Cerebellar cortex (tissue), 1 donor: ENCODE data around the gene SPDEF.

ENCODE experiments used
- DNase-seq: peaks from one replicate; pipeline ENCODE4 v3.0.0-alpha.2; 2015; ENCODE audit warnings: low spot score

Gene SPDEF

DNA sequence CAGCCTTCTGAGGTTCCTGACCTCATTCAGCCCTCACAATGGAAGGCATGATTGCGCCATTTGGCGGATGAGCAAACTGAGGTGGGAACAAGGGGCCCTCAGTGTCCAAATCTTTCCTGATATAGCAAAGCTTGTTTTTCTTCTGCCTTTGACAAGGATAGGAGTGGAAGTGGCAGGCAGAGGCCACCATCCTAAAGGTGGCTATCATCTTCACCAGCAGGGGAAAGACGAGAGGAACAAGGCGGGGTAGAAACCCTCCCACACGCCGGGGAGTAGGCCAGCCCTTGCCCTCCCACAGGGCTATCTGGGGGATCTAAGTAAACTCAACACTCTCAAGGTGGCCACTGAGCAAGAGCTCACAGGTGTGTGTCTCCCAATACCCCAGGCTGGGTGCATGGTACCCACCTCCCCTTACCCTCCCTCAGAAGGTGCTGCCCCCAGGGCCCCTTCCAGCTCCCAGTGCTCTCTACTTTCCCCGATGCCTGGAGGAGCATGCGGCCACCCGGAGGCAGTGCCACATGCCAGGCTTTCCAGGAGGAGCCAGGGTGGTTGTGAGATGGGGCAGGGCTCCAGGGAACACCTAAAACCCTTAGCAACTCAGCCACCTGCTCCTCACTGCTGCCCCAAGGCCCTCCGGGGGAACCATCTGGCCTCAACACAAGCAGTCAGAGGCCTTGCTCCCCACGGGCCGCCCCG lies 11.2 kb downstream of the SPDEF start:
- DNase-seq, result peak; percentile 26

DNA sequence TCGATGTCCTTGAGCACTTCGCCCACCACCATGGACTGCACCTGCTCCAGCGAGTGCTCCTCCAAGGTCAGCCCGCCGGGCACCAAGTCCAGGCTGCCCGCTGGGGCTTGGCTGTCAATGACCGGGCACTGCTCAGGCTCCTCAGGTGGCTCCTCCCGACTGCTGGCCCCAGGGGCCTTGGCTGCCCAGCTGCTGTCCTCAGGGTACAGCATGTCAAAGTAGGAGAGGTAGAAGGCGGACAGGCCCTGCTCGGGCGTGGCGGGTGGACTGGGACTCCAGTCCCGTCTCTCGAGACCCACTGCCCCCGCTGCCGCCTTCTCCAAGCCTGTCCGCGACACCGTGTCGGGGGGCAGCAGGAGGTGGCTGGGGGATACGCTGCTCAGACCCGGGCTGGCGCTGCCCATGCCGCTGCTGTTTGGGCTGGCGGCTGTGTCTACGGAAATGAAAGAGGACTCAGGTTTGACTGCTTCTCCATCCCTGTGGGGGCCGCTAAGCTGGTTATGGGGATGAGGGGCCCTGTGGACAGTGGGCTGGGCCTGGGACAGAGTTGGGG lies 12.0 kb downstream of the SPDEF start:
- no peak for DNase-seq

DNA sequence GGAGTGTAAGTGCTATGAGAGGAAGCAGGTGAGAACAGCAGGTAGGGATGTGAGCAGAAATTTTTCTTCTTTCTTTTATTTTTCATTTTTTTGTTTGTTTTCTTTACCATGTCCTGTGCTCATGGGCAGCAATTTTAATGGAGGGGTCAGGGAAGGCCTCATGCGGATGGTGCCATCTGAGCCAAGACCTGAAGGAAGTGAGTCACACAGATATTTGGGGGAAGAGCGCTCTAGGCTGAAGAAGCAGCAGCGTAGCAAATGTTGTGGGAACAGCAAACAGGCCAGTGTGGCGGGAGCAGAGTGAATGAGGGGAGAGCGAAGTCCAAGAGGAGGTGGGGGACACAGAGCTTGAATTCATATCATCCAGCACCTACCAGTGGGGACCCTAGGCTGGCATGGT lies 12.7 kb downstream of the SPDEF start:
- no peak for DNase-seq

DNA sequence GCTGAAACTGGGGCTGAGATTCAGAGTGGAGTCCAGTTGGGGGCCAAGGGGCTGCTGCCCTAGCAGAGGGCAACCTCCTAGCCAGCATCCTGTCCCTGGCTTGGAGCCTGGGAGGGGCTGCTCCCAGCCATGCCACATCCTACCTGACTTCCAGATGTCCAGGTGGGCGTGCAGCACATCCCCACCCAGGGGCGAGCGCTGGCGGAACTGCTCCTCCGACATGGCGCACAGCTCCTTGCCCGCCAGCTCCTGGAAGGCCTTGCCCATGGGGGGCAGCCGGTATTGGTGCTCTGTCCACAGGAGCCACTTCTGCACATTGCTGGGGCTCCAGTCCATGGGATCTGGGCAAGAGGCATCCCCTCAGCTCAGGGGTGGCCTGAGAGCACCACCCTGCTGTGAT lies 15.3 kb downstream of the SPDEF start:
- DNase-seq, result no peak

DNA sequence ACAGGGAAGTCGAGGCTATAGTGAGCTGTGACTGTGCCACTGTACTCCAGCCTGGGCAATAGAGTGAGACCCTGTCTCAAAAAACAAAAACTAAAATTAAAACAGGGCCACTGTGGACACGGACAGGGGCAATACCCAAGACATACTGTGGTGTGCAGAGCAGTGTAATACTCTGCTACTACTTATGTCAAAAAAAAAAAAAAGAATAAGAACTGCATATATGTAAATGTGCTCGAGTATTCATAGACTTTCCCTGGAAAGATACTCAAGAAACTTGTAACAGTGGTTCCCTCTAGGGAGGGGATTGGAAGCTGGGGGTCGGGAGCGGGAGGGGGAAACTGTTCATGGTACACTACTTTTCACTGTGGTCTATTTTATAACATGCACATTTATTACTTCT lies 15.9 kb downstream of the SPDEF start:
- no peak for DNase-seq

DNA sequence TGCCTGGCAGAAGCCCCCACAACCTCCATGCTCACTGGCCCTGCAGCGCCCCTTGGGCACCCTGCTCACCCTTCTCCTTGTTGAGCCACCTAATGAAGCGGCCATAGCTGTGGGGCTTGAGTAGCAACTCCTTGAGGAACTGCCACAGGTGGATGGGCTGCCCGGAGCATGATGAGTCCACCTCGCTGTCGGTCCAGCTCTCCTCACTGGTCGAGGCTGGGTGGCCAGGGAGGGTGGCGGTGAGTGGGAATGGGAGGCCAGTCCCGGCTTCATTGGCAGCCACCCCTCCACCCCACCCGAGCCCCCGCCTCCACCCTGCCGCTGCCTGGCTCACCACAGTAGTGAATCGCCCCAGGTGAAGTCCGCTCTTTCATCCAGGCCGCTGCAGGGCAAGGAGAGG lies 16.9 kb downstream of the SPDEF start:
- no peak for DNase-seq

DNA sequence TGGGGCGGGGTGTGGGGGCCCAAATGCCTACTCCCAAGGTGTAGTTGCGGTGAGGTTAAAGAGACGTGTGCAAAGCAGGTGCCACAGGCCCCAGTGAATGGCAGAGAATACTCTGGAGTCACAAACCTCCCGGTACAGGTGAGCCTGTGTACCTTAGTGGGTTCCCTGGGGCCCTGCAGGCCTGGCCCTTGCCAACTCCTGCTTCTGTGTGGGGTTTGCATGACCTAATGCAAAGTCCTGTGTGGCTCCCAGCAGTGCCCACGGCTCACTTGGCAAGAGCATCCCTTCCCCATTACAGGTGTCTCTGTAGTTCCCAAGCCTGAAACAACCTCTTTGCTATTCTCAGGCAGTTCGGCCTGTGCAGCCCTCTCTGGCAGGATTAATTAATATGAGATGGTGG lies 17.5 kb downstream of the SPDEF start:
- no peak for DNase-seq

DNA sequence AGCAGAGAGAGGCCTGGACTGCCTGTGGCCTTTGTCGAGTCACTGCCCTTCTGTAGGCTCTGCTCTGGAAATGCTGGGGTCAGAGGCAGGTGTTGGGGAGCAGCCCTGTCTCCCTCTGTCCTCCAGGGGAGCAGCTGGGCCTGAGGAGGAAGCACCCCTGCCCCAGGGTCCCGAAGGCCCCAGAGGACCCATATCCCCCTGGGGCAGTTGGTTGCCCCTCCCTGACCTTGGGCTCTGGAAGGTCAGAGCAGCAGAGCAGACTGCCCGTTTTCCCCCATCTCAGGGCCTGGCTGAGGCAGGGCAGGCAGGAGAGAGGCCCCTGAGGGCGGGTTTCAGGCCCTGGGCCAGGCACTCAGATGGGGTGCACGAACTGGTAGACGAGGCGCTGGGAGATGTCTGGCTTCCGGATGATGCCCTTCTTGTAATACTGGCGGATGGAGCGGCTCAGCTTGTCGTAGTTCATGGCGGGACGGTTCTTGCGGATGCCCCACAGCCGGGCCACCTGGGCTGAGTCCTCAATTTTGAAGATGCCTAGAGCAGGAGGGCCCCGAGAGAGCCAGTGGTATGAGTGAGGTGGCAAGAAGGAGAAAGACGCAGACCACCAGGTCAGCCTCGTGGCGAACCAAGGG lies 18.1 kb downstream of the SPDEF start:
- no peak for DNase-seq

DNA sequence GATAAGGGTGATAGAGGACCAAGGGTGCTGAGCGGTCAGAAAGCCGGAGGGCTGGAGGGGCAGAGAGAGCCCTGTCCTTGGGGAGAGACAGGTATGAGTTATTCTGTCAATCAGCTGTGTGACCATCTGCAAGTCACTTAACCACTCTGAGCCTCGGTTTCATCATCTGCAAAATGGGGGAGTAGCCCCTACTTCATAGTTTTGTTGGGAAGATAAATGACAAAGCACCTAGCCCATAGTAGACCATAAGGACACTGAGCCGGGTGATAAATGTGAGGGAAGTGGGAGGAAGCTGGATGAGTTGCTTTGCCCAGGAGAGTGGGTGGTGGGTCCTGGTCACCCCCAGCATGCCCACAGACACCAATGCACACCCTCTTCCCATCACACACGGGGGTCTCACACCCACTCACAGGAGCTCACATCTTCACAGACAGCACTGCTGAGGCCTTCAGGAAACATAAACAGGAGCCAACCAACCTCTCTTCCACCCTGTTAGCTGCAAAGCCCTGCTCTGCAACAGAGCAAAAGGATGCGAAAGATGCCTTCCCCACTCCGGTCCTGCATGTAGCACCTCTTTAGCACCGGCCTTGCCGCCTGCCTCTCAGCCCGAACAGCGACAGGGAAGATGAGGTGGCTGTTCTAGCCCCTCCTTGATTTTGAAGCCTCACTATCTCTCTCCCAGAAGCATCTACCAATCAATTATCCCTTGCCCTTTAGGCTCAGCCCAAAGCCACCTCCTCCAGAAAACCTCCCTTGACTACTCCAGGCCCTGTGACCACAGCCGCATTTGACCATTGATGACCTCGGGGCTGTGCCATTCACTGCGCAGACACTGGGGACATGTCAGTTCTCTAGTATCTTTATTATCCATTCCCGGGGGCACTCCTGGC lies 18.9 kb downstream of the SPDEF start:
- DNase-seq, result no peak

DNA sequence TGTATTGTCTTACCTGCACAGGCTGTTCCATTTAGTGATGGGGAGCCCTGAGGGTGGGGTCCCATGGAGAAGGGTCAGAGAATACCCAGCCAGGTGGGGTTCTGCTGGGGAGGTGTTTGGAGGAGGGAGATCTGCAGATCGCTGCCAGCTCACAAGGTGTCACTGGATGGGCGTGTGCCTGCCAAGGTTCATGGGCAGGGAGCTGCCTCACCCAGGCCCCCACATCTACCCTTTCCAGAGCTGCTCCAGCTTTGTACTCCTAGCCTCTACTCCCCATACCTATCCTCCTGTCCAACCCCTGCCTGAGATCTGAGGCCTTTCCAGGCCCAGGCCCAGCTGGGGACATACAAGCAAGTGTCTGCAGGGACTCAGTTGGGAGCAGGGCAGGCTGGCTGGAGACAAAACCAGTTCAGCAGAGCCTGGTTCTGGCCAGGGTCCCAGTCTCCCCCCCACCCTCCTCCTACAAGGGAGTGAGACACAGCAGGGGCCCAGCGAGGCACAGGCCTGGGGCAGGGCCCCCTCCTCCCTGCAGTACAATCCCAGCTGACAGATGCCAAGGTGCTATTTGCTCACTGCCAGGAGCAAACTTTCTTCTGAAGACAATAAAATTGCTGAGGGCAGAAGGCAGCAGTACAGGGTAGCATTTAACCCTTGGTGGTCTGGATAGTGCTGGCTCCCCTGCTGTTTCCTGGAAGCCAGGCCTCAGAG lies 19.7 kb downstream of the SPDEF start:
- no peak for DNase-seq

DNA sequence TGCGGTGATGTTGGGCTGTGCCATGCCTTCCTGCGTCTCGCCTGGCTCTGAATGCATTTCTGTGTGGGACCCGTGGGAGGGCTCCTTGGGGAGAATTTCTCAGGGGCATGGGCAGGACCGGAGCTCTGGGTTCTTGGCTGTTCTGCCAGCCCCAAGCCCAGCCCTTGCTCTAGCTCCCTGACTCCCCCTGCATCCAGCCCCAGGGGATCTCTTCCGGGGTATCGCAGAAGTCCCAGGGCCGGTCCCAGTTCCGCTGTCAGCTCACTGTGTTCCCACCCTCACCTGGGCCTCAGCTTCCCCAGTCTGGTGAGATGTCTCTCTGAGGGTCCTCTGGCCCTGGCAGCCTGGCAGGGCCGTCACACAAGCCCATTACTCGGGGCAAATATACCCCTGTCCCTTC lies 20.5 kb downstream of the SPDEF start:
- DNase-seq, result no peak

DNA sequence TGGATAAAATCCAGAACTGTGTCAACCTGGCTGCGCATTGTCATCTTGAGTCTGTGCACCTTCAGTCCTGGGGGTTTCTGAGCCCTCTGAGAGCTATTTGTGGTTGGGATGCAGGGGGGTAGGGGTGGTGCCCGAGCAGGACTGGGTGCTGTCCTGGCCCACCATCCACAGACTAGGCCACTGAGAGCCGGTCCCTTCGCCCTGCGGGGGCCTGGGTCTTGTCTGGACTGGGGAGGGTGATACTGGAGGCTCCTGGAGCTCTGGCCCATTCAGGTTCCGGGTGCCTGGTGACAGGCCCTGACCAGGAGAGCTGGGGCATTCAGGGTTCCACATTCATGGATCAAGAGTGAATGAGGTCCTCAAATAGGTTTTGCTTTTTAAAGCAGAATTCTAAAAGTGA lies 20.9 kb downstream of the SPDEF start:
- DNase-seq, result no peak

DNA sequence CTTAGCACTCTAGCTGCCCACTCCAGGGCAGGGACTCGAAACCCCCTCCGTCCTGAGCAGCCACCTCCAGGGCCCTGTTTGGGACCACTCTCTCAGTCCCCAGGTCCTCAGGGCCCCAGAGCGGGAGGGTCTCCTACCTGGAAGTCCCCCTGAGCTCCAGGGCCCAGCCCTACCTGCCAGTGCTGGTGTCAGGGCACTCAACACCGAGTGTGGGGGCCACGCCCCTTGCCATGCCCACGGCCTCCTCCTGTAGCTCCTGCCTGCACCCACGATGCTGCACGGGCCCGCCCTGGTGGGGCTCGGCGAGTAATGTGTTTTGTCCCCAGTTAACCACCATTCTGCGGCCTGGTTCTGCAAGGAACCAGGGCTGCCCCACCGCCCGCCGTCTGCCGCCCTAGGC lies 21.5 kb downstream of the SPDEF start:
- DNase-seq, result no peak

DNA sequence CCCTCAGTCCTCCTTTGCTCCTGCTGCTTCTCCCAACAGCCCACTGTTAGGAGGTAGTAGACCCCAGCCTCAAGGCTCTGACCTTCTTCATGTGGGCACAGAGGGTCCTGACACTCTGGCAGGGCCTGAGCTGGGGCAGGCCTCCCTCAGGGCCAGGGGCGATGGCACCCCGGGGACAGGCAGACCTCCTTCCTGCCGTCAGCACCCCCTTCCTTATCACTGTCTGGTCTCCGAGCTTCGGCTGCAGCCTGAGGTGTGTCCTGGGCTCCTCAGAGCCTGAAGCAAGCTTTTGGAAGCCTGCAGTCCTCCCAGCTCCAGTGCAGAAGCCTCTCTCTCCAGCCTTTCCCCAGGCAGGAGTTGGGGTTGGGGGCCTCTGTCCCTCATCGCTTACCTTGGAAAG lies 22.0 kb downstream of the SPDEF start:
- no peak for DNase-seq

DNA sequence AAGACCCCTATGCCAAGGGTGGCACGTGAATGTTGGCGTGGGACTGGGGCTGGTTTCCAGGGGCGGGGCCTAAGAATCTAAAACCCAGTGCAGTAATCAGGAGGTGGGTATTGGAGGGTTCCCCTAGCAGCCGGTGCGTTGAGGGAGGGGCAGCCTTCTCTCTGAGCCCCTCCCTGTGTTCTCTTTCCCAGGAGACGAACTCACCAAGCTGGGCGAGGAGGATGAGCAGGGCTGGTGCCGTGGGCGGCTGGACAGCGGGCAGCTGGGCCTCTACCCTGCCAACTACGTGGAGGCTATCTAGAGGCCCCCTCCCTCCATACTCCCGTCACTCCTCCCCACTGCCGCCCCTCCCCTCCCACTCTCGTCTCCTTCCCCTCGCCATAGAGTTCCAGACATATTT lies 23.9 kb downstream of the SPDEF start:
- no peak for DNase-seq

DNA sequence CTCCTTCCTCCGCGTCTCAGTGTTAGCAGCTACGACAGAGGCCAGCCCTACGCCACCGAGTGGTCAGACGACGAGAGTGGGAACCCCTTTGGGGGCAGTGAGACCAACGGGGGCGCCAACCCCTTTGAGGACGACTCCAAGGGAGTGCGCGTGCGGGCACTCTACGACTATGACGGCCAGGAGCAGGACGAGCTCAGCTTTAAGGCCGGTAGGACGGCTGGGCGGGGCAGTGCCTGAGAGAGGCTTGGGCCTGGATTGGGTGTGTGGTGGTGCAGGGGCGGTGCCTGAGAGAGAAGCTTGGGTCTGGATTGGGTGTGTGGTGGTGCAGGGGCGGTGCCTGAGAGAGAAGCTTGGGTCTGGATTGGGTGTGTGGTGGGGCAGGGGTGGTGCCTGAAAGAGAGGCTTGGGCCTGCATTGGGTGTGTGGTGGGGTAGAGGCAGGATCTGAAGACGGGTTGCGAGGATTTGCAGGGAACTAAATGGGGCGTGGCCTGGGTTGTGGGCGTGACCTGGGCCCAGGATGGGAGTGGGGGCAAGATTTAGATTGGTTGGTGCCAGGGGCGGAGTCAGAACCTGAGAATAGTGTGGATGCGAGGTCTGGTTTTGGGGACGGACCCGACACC lies 24.4 kb downstream of the SPDEF start:
- no peak for DNase-seq

DNA sequence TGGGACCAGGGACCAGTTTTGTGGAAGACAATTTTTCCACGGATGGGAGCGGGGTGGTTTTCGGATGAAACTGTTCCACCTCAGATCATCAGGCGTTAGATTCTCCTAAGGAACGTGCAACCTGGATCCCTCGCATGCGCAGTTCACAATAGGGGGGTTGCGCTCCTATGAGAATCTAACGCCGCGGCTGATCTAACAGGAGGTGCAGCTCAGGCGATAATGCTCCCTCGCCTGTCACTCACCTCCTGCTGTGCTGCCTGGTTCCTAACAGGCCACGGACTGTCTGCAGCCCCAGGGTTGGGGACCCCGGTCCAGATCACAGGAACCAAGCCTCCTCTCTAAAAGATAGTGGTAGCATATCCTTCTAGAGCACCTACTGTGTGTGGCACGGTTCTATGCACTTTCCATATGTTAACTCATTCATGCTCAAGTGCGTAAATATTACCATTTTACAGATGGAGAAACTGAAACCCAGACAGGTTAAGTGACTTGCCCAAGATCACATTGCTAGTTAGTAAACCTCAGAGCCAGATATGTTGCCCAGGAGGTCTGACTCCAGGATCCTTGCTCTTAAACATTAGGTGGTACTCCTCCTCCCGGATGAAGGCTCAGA lies 25.3 kb downstream of the SPDEF start:
- no peak for DNase-seq

DNA sequence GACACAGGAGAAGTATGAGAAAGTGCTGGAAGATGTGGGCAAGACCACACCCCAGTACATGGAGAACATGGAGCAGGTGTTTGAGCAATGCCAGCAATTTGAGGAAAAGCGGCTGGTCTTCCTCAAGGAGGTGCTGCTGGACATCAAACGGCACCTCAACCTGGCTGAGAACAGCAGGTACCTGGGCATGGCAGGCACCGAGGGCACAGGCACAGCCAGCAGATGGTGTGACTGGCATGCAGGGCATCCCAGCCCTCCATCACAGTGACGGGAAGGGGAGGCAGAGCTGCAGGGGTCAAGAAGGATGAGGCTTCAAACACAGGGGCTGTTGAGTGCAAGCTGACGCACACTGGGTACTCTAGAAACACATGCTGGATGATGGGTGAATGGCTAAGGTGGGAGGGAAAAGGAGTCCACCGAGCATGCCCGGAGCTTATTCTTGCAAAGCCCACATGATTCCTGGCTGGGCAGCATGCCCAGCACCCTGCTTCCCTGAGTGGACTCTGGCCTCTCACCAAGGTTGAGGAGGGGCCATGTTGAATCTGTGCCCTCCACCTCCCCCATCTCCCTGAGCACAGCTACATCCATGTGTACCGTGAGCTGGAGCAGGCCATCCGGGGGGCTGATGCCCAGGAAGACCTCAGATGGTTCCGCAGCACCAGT lies 26.3 kb downstream of the SPDEF start:
- peak; percentile 78 for DNase-seq

DNA sequence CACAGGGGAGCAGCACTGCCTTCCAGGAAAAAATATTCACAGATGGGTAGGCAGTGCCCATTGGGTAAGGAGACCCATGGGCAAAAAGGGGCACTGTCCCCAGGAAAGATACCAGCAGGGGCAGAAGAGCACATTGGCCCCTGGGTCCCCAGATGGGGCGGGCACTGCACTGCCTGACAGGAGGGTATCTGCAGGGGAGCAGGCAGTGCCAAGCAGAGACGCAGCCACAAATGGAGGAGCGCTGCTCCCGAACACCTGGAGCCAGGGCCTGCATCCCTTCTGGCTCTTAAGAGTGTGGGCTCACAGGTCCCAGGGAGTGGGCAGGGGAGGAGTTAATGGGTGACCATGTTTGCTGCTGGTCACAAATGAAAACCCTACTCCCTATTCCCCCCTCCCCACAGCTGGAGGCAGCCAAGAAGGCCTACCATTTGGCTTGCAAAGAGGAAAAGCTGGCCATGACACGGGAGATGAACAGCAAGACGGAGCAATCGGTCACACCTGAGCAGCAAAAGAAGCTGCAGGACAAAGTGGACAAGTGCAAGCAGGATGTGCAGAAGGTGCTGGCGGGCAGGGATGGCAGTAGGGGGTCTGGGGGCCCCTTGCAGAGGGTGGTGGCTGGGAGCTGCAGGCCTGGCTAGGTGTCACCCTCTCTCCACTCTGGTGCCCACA lies 27.0 kb downstream of the SPDEF start:
- DNase-seq, result no peak
